HEK293 (cell line): ENCODE data around the gene PFN3.

Experiments used
- BCL11A ChIP-seq: fragments of 450-650 bp; formaldehyde crosslinking; IDR thresholded peaks from 2 replicates; pipeline ENCODE4 v1.5.1; 2016; ENCODE audit warnings: low read depth, missing biosample characterization, missing genetic modification characterization
- HOXA7 ChIP-seq: sonication (generic); formaldehyde crosslinking; IDR thresholded peaks from 2 replicates; pipeline ENCODE4 v1.8.1; 2022; ENCODE audit warnings: missing genetic modification reagents, borderline replicate concordance
- KLF1 ChIP-seq: fragments of 450-650 bp; formaldehyde crosslinking; IDR thresholded peaks from 2 replicates; pipeline ENCODE4 v1.5.1; 2016; ENCODE audit warnings: missing biosample characterization, missing genetic modification characterization
- MZF1 ChIP-seq: fragments of 450-650 bp; formaldehyde crosslinking; IDR thresholded peaks from 2 replicates; pipeline ENCODE4 v1.5.1; 2017; ENCODE audit warnings: missing biosample characterization, missing genetic modification characterization, borderline replicate concordance
- RBAK ChIP-seq: fragments of 450-650 bp; formaldehyde crosslinking; IDR thresholded peaks from 2 replicates; pipeline ENCODE4 v1.5.1; 2016; ENCODE audit warnings: missing biosample characterization, missing genetic modification characterization
- SCRT1 ChIP-seq: fragments of 450-650 bp; formaldehyde crosslinking; IDR thresholded peaks from 2 replicates; pipeline ENCODE4 v1.5.1; 2016; ENCODE audit warnings: missing biosample characterization, missing genetic modification characterization, borderline replicate concordance
- ZBTB8A ChIP-seq: fragments of 450-650 bp; formaldehyde crosslinking; IDR thresholded peaks from 2 replicates; pipeline ENCODE4 v1.5.1; 2016; ENCODE audit warnings: missing biosample characterization, missing genetic modification characterization
- ZNF121 ChIP-seq: fragments of 450-650 bp; formaldehyde crosslinking; IDR thresholded peaks from 2 replicates; pipeline ENCODE4 v1.5.1; 2016; ENCODE audit warnings: missing biosample characterization, missing genetic modification characterization
- ZNF16 ChIP-seq: fragments of 450-650 bp; formaldehyde crosslinking; IDR thresholded peaks from 2 replicates; pipeline ENCODE4 v1.5.1; 2016; ENCODE audit warnings: low read depth, missing biosample characterization, missing genetic modification characterization
- ZNF175 ChIP-seq: fragments of 450-650 bp; formaldehyde crosslinking; IDR thresholded peaks from 2 replicates; pipeline ENCODE4 v1.5.1; 2016; ENCODE audit warnings: missing biosample characterization, missing genetic modification characterization
- ZNF214 ChIP-seq: fragments of 450-650 bp; formaldehyde crosslinking; IDR thresholded peaks from 2 replicates; pipeline ENCODE4 v1.5.1; 2017; ENCODE audit warnings: missing biosample characterization, mild to moderate bottlenecking, missing genetic modification characterization, borderline replicate concordance
- ZNF221 ChIP-seq: fragments of 450-650 bp; formaldehyde crosslinking; IDR thresholded peaks from 2 replicates; pipeline ENCODE4 v1.5.1; 2017; ENCODE audit warnings: missing biosample characterization, missing genetic modification characterization, borderline replicate concordance
- ZNF341 ChIP-seq: fragments of 450-650 bp; formaldehyde crosslinking; IDR thresholded peaks from 2 replicates; pipeline ENCODE4; 2016; ENCODE audit warnings: low read depth, missing biosample characterization, missing genetic modification characterization
- ZNF366 ChIP-seq: fragments of 450-650 bp; formaldehyde crosslinking; conservative IDR thresholded peaks from 2 replicates; pipeline ENCODE4 v1.5.1; 2016; ENCODE audit warnings: missing biosample characterization, missing genetic modification characterization
- ZNF571 ChIP-seq: fragments of 450-650 bp; formaldehyde crosslinking; IDR thresholded peaks from 2 replicates; pipeline ENCODE4 v1.5.0; 2017; ENCODE audit warnings: missing biosample characterization, missing genetic modification characterization
- ZNF585B ChIP-seq: fragments of 450-650 bp; formaldehyde crosslinking; IDR thresholded peaks from 2 replicates; pipeline ENCODE4 v1.5.1; 2016; ENCODE audit warnings: missing biosample characterization, missing genetic modification characterization
- ZNF596 ChIP-seq: fragments of 450-650 bp; IDR thresholded peaks from 2 replicates; pipeline ENCODE4 v1.5.0; 2018; ENCODE audit warnings: missing biosample characterization, mild to moderate bottlenecking, missing genetic modification characterization, moderate library complexity
- ZNF600 ChIP-seq: fragments of 450-650 bp; formaldehyde crosslinking; IDR thresholded peaks from 2 replicates; pipeline ENCODE4 v1.5.1; 2016; ENCODE audit warnings: missing biosample characterization, missing genetic modification characterization
- ZNF629 ChIP-seq: fragments of 450-650 bp; formaldehyde crosslinking; IDR thresholded peaks from 2 replicates; pipeline ENCODE4 v1.5.1; 2017; ENCODE audit warnings: missing biosample characterization, missing genetic modification characterization
- ZNF664 ChIP-seq: fragments of 450-650 bp; formaldehyde crosslinking; IDR thresholded peaks from 2 replicates; pipeline ENCODE4 v1.5.1; 2016; ENCODE audit warnings: missing biosample characterization, missing genetic modification characterization
- ZNF768 ChIP-seq: fragments of 450-650 bp; formaldehyde crosslinking; IDR thresholded peaks from 2 replicates; pipeline ENCODE4 v1.5.1; 2018; ENCODE audit warnings: missing biosample characterization, mild to moderate bottlenecking, missing genetic modification characterization
- ZSCAN30 ChIP-seq: fragments of 450-650 bp; IDR thresholded peaks from 2 replicates; pipeline ENCODE4 v1.5.1; 2018; ENCODE audit warnings: missing biosample characterization, mild to moderate bottlenecking, missing genetic modification characterization, moderate library complexity
- ZXDB ChIP-seq: fragments of 450-650 bp; formaldehyde crosslinking; IDR thresholded peaks from 2 replicates; pipeline ENCODE4 v1.5.1; 2016; ENCODE audit warnings: missing biosample characterization, missing genetic modification characterization
- TF ChIP-seq, protein P1 (sequence below): fragments of 450-650 bp; formaldehyde crosslinking; IDR thresholded peaks from 2 replicates; pipeline ENCODE4 v1.5.0; 2017; ENCODE audit warnings: missing biosample characterization, missing genetic modification characterization, borderline replicate concordance
- TF ChIP-seq, protein P2 (sequence below): fragments of 450-650 bp; IDR thresholded peaks from 2 replicates; pipeline ENCODE4 v1.5.1; 2018; ENCODE audit warnings: missing biosample characterization, mild to moderate bottlenecking, missing genetic modification characterization
- TF ChIP-seq, protein P3 (sequence below): IDR thresholded peaks from 2 replicates; pipeline ENCODE4 v1.6.1; 2011; ENCODE audit warnings: mild to moderate bottlenecking, low read depth, low read length, borderline replicate concordance
- TF ChIP-seq, protein P4 (sequence below): fragments of 450-650 bp; formaldehyde crosslinking; IDR thresholded peaks from 2 replicates; pipeline ENCODE4 v1.5.1; 2016; ENCODE audit warnings: missing biosample characterization, missing genetic modification characterization
- TF ChIP-seq, protein P5 (sequence below): fragments of 450-650 bp; formaldehyde crosslinking; IDR thresholded peaks from 2 replicates; pipeline ENCODE4 v1.5.1; 2016; ENCODE audit warnings: missing biosample characterization, missing genetic modification characterization, low read depth
- TF ChIP-seq, protein P6 (sequence below): fragments of 450-650 bp; formaldehyde crosslinking; IDR thresholded peaks from 2 replicates; pipeline ENCODE4 v1.5.1; 2016; ENCODE audit warnings: missing biosample characterization, missing genetic modification characterization
- TF ChIP-seq, protein P7 (sequence below): fragments of 450-650 bp; formaldehyde crosslinking; IDR thresholded peaks from 2 replicates; pipeline ENCODE4 v1.5.1; 2016; ENCODE audit warnings: missing biosample characterization, missing genetic modification characterization

Gene PFN3

DNA sequence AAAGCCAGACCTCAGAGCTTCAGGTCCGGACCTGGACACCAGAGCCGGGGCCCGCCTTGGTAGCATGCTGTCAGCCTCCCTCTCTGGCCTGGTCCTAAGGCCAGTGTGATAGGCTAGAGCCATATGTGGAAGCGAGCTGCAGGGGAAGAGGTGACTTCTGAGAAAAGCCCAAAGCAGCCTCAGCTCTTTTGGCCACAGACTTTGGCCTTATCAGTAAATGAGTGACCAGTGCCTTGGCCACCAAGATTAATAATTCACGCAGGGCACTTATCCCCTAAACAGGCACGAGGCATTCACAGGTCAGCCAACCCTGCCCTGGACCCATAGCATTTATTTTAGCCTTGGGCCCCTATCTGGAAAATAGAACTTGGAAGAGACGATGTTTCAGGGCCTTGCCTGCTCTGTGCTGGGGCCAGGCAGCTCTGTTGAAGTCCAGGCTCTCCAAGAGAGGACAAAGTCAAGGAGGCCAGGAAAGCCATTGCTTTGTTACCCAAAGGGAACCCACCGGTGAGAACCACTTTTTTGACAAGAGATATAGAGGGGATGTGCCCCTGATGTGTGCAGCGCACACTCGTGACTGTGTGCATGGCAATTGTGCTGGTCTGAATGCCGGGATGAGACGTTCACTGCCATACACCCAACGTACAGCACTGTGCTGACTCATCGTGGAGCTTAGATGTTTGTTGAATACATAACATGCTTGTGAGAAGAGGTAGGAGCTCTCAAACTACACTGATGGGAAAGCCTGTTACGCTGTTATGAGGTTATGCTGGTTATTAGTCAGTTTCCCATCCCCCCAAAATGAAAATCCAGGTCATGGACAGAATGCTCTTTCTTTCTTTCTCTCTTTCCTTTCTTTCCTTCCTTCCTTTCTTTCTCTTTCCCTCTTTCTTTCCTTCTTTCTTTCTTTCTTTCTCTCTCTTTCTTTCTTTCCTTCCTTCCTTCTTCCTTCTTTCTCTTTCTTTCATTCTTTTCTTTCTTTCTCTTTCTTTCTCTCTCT is 21.3 kb downstream of the PFN3 start (continued):
- TF ChIP-seq ZNF571 (no peak), ZNF121 (tag by site-specific recombination) (no peak), ZNF341 (tag by site-specific recombination) (no peak), ZNF16 (no peak), ZSCAN30 (no peak), ZNF214 (tag by site-specific recombination) (no peak), SCRT1 (tag by site-specific recombination) (no peak), HOXA7 (CRISPR knock-in tag) (no peak), ZNF596 (tag by site-specific recombination) (no peak), RBAK (peak; percentile 28; the same call in 1 of the 2 replicates), ZNF768 (tag by site-specific recombination) (no peak), ZNF221 (tag by site-specific recombination) (no peak), ZNF629 (peak; percentile 43; the same call in 1 of the 2 replicates), MZF1 (no peak), ZNF175 (tag by site-specific recombination) (no peak), BCL11A (tag by site-specific recombination) (no peak), KLF1 (tag by site-specific recombination) (no peak), ZNF664 (tag by site-specific recombination) (no peak), ZBTB8A (tag by site-specific recombination) (peak; percentile 12; the same call in 1 of the 2 replicates), ZXDB (no peak), ZNF366 (peak; percentile 99), ZNF585B (no peak), ZNF600 (peak; percentile 97)
- TF ChIP-seq, protein P1, sequence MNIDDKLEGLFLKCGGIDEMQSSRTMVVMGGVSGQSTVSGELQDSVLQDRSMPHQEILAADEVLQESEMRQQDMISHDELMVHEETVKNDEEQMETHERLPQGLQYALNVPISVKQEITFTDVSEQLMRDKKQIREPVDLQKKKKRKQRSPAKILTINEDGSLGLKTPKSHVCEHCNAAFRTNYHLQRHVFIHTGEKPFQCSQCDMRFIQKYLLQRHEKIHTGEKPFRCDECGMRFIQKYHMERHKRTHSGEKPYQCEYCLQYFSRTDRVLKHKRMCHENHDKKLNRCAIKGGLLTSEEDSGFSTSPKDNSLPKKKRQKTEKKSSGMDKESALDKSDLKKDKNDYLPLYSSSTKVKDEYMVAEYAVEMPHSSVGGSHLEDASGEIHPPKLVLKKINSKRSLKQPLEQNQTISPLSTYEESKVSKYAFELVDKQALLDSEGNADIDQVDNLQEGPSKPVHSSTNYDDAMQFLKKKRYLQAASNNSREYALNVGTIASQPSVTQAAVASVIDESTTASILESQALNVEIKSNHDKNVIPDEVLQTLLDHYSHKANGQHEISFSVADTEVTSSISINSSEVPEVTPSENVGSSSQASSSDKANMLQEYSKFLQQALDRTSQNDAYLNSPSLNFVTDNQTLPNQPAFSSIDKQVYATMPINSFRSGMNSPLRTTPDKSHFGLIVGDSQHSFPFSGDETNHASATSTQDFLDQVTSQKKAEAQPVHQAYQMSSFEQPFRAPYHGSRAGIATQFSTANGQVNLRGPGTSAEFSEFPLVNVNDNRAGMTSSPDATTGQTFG = no peak
- TF ChIP-seq, protein P2, sequence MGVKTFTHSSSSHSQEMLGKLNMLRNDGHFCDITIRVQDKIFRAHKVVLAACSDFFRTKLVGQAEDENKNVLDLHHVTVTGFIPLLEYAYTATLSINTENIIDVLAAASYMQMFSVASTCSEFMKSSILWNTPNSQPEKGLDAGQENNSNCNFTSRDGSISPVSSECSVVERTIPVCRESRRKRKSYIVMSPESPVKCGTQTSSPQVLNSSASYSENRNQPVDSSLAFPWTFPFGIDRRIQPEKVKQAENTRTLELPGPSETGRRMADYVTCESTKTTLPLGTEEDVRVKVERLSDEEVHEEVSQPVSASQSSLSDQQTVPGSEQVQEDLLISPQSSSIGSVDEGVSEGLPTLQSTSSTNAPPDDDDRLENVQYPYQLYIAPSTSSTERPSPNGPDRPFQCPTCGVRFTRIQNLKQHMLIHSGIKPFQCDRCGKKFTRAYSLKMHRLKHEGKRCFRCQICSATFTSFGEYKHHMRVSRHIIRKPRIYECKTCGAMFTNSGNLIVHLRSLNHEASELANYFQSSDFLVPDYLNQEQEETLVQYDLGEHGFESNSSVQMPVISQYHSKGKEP = no peak
- TF ChIP-seq, protein P3, sequence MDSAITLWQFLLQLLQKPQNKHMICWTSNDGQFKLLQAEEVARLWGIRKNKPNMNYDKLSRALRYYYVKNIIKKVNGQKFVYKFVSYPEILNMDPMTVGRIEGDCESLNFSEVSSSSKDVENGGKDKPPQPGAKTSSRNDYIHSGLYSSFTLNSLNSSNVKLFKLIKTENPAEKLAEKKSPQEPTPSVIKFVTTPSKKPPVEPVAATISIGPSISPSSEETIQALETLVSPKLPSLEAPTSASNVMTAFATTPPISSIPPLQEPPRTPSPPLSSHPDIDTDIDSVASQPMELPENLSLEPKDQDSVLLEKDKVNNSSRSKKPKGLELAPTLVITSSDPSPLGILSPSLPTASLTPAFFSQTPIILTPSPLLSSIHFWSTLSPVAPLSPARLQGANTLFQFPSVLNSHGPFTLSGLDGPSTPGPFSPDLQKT = no peak
- TF ChIP-seq, protein P4, sequence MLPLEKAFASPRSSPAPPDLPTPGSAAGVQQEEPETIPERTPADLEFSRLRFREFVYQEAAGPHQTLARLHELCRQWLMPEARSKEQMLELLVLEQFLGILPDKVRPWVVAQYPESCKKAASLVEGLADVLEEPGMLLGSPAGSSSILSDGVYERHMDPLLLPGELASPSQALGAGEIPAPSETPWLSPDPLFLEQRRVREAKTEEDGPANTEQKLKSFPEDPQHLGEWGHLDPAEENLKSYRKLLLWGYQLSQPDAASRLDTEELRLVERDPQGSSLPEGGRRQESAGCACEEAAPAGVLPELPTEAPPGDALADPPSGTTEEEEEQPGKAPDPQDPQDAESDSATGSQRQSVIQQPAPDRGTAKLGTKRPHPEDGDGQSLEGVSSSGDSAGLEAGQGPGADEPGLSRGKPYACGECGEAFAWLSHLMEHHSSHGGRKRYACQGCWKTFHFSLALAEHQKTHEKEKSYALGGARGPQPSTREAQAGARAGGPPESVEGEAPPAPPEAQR (tag by site-specific recombination) = no peak
- TF ChIP-seq, protein P5, sequence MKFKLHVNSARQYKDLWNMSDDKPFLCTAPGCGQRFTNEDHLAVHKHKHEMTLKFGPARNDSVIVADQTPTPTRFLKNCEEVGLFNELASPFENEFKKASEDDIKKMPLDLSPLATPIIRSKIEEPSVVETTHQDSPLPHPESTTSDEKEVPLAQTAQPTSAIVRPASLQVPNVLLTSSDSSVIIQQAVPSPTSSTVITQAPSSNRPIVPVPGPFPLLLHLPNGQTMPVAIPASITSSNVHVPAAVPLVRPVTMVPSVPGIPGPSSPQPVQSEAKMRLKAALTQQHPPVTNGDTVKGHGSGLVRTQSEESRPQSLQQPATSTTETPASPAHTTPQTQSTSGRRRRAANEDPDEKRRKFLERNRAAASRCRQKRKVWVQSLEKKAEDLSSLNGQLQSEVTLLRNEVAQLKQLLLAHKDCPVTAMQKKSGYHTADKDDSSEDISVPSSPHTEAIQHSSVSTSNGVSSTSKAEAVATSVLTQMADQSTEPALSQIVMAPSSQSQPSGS (tag by site-specific recombination) = no peak
- TF ChIP-seq, protein P6, sequence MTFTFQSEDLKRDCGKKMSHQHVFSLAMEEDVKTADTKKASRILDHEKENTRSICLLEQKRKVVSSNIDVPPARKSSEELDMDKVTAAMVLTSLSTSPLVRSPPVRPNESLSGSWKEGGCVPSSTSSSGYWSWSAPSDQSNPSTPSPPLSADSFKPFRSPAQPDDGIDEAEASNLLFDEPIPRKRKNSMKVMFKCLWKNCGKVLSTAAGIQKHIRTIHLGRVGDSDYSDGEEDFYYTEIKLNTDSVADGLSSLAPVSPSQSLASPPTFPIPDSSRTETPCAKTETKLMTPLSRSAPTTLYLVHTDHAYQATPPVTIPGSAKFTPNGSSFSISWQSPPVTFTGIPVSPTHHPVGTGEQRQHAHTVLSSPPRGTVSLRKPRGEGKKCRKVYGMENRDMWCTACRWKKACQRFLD (tag by site-specific recombination) = no peak
- TF ChIP-seq, protein P7, sequence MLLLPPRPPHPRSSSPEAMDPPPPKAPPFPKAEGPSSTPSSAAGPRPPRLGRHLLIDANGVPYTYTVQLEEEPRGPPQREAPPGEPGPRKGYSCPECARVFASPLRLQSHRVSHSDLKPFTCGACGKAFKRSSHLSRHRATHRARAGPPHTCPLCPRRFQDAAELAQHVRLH (tag by site-specific recombination) = no peak
